BLaER1 (cell line): ENCODE measurements around the gene FGD2.
"Not testable (repeated sequence)": the region's sequence is repeated elsewhere in the genome, so short reads cannot be mapped to it uniquely, and the experiment has no call there.

Source experiments
- H3K27ac ChIP-seq: shearing (Covaris generic); formaldehyde crosslinking; 2 replicates; pipeline ENCODE4 v1.8.1; 2022
- H3K27me3 ChIP-seq: shearing (Covaris generic); formaldehyde crosslinking; 2 replicates; pipeline ENCODE4 v1.8.1; 2022
- H3K36me3 ChIP-seq: shearing (Covaris generic); formaldehyde crosslinking; 2 replicates; pipeline ENCODE4 v1.8.1; 2022
- H3K4me1 ChIP-seq: shearing (Covaris generic); formaldehyde crosslinking; 2 replicates; pipeline ENCODE4 v1.8.1; 2022
- H3K4me2 ChIP-seq: shearing (Covaris generic); formaldehyde crosslinking; 2 replicates; pipeline ENCODE4 v1.8.1; 2022
- H3K4me3 ChIP-seq: shearing (Covaris generic); formaldehyde crosslinking; 2 replicates; pipeline ENCODE4 v1.8.1; 2022
- H3K9ac ChIP-seq: shearing (Covaris generic); formaldehyde crosslinking; 2 replicates; pipeline ENCODE4 v1.8.1; 2022
- H3K9me3 ChIP-seq: shearing (Covaris generic); formaldehyde crosslinking; 2 replicates; pipeline ENCODE4 v1.8.1; 2022
- H4K20me1 ChIP-seq: shearing (Covaris generic); formaldehyde crosslinking; 2 replicates; pipeline ENCODE4 v1.8.1; 2022
- Cebpa-rat ChIP-seq: shearing (Covaris generic); IDR thresholded peaks from 2 replicates; pipeline ENCODE4 v1.8.1; 2022

The FGD2 gene

GRCh38 chr6:37036146-37036545, 30.7 kb downstream of the FGD2 start:
- Histone ChIP-seq H3K4me1 (peaks cover 15% of the 10 kb centered on the region; the same call in 1 of the 2 replicates), H3K9ac (no peak overlapping the region)
- no peak for TF ChIP-seq Cebpa-rat

GRCh38 chr6:37038292-37039198, 33.1 kb downstream of the FGD2 start:
- H3K27me3 ChIP-seq = no peaks in the 10 kb centered on the region
- H3K4me3 ChIP-seq = no peak overlapping the region
- no peaks in the 10 kb centered on the region for H4K20me1 ChIP-seq
- H3K36me3 ChIP-seq = no peaks in the 10 kb centered on the region
- H3K9ac ChIP-seq = no peak overlapping the region
- H3K4me1 ChIP-seq = peaks cover 15% of the 10 kb centered on the region; the same call in 1 of the 2 replicates
- no peak overlapping the region for H3K4me2 ChIP-seq
- no peaks in the 10 kb centered on the region for H3K9me3 ChIP-seq
- H3K27ac ChIP-seq = no peak overlapping the region
- no peak for TF ChIP-seq Cebpa-rat

More at GRCh38 chr6:37036146-37036545, 30.7 kb downstream of the FGD2 start:
- Histone ChIP-seq H4K20me1 (no peaks in the 10 kb centered on the region), H3K9me3 (no peaks in the 10 kb centered on the region), H3K4me3 (no peak overlapping the region), H3K27me3 (no peaks in the 10 kb centered on the region), H3K36me3 (no peaks in the 10 kb centered on the region; the same call in 1 of the 2 replicates), H3K27ac (no peak overlapping the region), H3K4me2 (no peak overlapping the region)

GRCh38 chr6:37039958-37040357, 34.5 kb downstream of the FGD2 start:
- Histone ChIP-seq H3K9ac (no peak overlapping the region), H3K4me3 (no peak overlapping the region), H3K4me1 (peaks cover 5% of the 10 kb centered on the region; the same call in 1 of the 2 replicates), H3K4me2 (no peak overlapping the region), H3K9me3 (no peaks in the 10 kb centered on the region), H3K27me3 (no peaks in the 10 kb centered on the region), H3K27ac (no peak overlapping the region), H4K20me1 (no peaks in the 10 kb centered on the region), H3K36me3 (no peaks in the 10 kb centered on the region)
- no peak for TF ChIP-seq Cebpa-rat

GRCh38 chr6:37041521-37041920, 36.1 kb downstream of the FGD2 start:
- no peaks in the 10 kb centered on the region for H3K4me1 ChIP-seq
- no peaks in the 10 kb centered on the region for H3K27me3 ChIP-seq
- no peak overlapping the region for H3K4me3 ChIP-seq
- TF ChIP-seq Cebpa-rat = no peak
- H3K27ac ChIP-seq = no peak overlapping the region
- no peaks in the 10 kb centered on the region for H3K36me3 ChIP-seq
- no peak overlapping the region for H3K4me2 ChIP-seq
- H3K9me3 ChIP-seq = no peaks in the 10 kb centered on the region
- no peak overlapping the region for H3K9ac ChIP-seq
- no peaks in the 10 kb centered on the region for H4K20me1 ChIP-seq

GRCh38 chr6:37042150-37042549, 36.7 kb downstream of the FGD2 start:
- H3K4me1 ChIP-seq = peaks cover 6% of the 10 kb centered on the region
- no peak overlapping the region for H3K4me2 ChIP-seq
- H3K9me3 ChIP-seq = no peaks in the 10 kb centered on the region
- H3K27me3 ChIP-seq = no peaks in the 10 kb centered on the region
- no peak overlapping the region for H3K9ac ChIP-seq
- no peak for TF ChIP-seq Cebpa-rat
- H3K36me3 ChIP-seq = no peaks in the 10 kb centered on the region
- H3K27ac ChIP-seq = no peak overlapping the region
- no peak overlapping the region for H3K4me3 ChIP-seq
- no peaks in the 10 kb centered on the region for H4K20me1 ChIP-seq

- not testable (repeated sequence) for H3K27me3 ChIP-seq, H3K4me2 ChIP-seq, H3K4me3 ChIP-seq, H4K20me1 ChIP-seq, H3K27ac ChIP-seq, H3K36me3 ChIP-seq, H3K9me3 ChIP-seq, H3K9ac ChIP-seq
- peaks cover 15% of the 10 kb centered on the region for H3K4me1 ChIP-seq
These were observed 37.6 kb downstream of the FGD2 start for GRCh38 chr6:37043091-37043490.

GRCh38 chr6:37047346-37047688, 41.9 kb downstream of the FGD2 start:
- no peaks in the 10 kb centered on the region for H4K20me1 ChIP-seq
- H3K4me3 ChIP-seq = no peak overlapping the region
- H3K9ac ChIP-seq = no peak overlapping the region
- no peak for TF ChIP-seq Cebpa-rat
- H3K4me1 ChIP-seq = peaks cover 57% of the 10 kb centered on the region
- H3K36me3 ChIP-seq = no peaks in the 10 kb centered on the region
- no peaks in the 10 kb centered on the region for H3K27me3 ChIP-seq
- no peaks in the 10 kb centered on the region for H3K9me3 ChIP-seq
- peak overlapping the region; percentile 48; the same call in 1 of the 2 replicates for H3K27ac ChIP-seq
- peak overlapping the region; percentile 94 for H3K4me2 ChIP-seq

- Histone ChIP-seq H3K27ac (peak overlapping the region; percentile 88), H3K4me2 (peak overlapping the region; percentile 94), H3K4me1 (peaks cover 61% of the 10 kb centered on the region), H3K9ac (0 out of 2 replicates have a peak overlapping the region, but pooled peaks have one; percentile 74), H3K4me3 (no peak overlapping the region), H3K27me3 (no peaks in the 10 kb centered on the region), H3K9me3 (no peaks in the 10 kb centered on the region), H3K36me3 (no peaks in the 10 kb centered on the region), H4K20me1 (no peaks in the 10 kb centered on the region)
- no peak for TF ChIP-seq Cebpa-rat
These were observed 42.4 kb downstream of the FGD2 start for GRCh38 chr6:37047689-37048402.

GRCh38 chr6:37048403-37048850, 43.0 kb downstream of the FGD2 start:
- Histone ChIP-seq H3K4me3 (no peak overlapping the region), H3K9me3 (no peaks in the 10 kb centered on the region), H3K4me1 (peaks cover 61% of the 10 kb centered on the region), H4K20me1 (no peaks in the 10 kb centered on the region), H3K36me3 (no peaks in the 10 kb centered on the region), H3K9ac (peak overlapping the region; percentile 74; the same call in 1 of the 2 replicates), H3K27me3 (no peaks in the 10 kb centered on the region), H3K27ac (peak overlapping the region; percentile 88), H3K4me2 (peak overlapping the region; percentile 94)
- TF ChIP-seq Cebpa-rat = no peak
